Measurements from ENCODE around the gene WDR5.

Gene WDR5

GRCh38 chr9:134162212-134162775 lies 26.4 kb downstream of the WDR5 start:
- Histone ChIP-seq H3K36me3 (ENCODE audit: control insufficient read depth, insufficient read depth, low read length, severe bottlenecking) (peaks cover 18% of the 10 kb centered on the region), H3K9me3 (ENCODE audit: control insufficient read depth, low read length) (no peaks in the 10 kb centered on the region), H3K4me1 (ENCODE audit: control insufficient read depth, insufficient read depth, low read length) (no peaks in the 10 kb centered on the region), H3K27me3 (replicated peaks; ENCODE audit: control insufficient read depth, insufficient read depth, low read length) (no peaks in the 10 kb centered on the region), H3K9ac (ENCODE audit: low read length) (no peak overlapping the region), H3K4me3 (ENCODE audit: low read length) (no peak overlapping the region)
- no peak for DNase-seq (ENCODE audit: low read depth)

DNA sequence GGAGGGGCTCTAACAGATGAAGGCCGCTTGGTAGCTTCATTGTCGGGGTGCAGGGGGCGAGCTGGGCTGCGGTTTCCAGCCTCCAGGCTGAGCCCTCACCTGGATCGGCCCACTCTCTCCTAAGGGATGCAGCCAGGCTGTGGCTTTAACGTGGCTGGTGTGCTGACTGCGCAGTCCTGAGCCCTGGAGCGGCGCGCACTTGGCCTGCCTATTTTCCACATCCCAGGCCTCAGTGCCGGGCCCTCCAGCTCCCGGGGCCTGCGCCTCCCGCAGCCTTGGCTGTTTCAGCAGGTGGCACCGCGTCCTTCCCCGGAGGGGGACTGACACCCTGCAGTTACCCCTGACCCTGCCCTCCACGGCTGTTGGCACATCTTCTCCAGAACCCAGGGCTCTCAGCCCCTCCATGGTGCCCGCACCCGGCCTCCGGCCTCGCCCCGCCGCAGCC lies 27.1 kb downstream of the WDR5 start:
- peaks cover 11% of the 10 kb centered on the region for H3K36me3 ChIP-seq (ENCODE audit: control insufficient read depth, insufficient read depth, low read length, severe bottlenecking)
- peak overlapping the region; percentile 71 for H3K4me3 ChIP-seq (ENCODE audit: low read length)
- no peak for DNase-seq (ENCODE audit: low read depth)
- H3K4me1 ChIP-seq (ENCODE audit: control insufficient read depth, insufficient read depth, low read length): peaks cover 4% of the 10 kb centered on the region
- H3K27me3 ChIP-seq (replicated peaks; ENCODE audit: control insufficient read depth, insufficient read depth, low read length): no peaks in the 10 kb centered on the region
- no peak overlapping the region for H3K9ac ChIP-seq (ENCODE audit: low read length)
- no peaks in the 10 kb centered on the region for H3K9me3 ChIP-seq (ENCODE audit: control insufficient read depth, low read length)

- peak; percentile 72 for DNase-seq (ENCODE audit: low read depth)
- peaks cover 4% of the 10 kb centered on the region for H3K4me1 ChIP-seq (ENCODE audit: control insufficient read depth, insufficient read depth, low read length)
- no peaks in the 10 kb centered on the region for H3K9me3 ChIP-seq (ENCODE audit: control insufficient read depth, low read length)
- H3K36me3 ChIP-seq (ENCODE audit: control insufficient read depth, insufficient read depth, low read length, severe bottlenecking): peaks cover 5% of the 10 kb centered on the region
- peak overlapping the region; percentile 71 for H3K4me3 ChIP-seq (ENCODE audit: low read length)
- no peak overlapping the region for H3K9ac ChIP-seq (ENCODE audit: low read length)
- no peaks in the 10 kb centered on the region for H3K27me3 ChIP-seq (replicated peaks; ENCODE audit: control insufficient read depth, insufficient read depth, low read length)
These were observed 27.7 kb downstream of the WDR5 start for GRCh38 chr9:134163371-134164196.

GRCh38 chr9:134164879-134165278 lies 29.0 kb downstream of the WDR5 start:
- Histone ChIP-seq H3K9me3 (ENCODE audit: control insufficient read depth, low read length) (no peaks in the 10 kb centered on the region), H3K27me3 (replicated peaks; ENCODE audit: control insufficient read depth, insufficient read depth, low read length) (no peaks in the 10 kb centered on the region), H3K36me3 (ENCODE audit: control insufficient read depth, insufficient read depth, low read length, severe bottlenecking) (peaks cover 5% of the 10 kb centered on the region), H3K4me3 (ENCODE audit: low read length) (no peak overlapping the region), H3K9ac (ENCODE audit: low read length) (no peak overlapping the region), H3K4me1 (ENCODE audit: control insufficient read depth, insufficient read depth, low read length) (peaks cover 4% of the 10 kb centered on the region)
- DNase-seq (ENCODE audit: low read depth): no peak

DNA sequence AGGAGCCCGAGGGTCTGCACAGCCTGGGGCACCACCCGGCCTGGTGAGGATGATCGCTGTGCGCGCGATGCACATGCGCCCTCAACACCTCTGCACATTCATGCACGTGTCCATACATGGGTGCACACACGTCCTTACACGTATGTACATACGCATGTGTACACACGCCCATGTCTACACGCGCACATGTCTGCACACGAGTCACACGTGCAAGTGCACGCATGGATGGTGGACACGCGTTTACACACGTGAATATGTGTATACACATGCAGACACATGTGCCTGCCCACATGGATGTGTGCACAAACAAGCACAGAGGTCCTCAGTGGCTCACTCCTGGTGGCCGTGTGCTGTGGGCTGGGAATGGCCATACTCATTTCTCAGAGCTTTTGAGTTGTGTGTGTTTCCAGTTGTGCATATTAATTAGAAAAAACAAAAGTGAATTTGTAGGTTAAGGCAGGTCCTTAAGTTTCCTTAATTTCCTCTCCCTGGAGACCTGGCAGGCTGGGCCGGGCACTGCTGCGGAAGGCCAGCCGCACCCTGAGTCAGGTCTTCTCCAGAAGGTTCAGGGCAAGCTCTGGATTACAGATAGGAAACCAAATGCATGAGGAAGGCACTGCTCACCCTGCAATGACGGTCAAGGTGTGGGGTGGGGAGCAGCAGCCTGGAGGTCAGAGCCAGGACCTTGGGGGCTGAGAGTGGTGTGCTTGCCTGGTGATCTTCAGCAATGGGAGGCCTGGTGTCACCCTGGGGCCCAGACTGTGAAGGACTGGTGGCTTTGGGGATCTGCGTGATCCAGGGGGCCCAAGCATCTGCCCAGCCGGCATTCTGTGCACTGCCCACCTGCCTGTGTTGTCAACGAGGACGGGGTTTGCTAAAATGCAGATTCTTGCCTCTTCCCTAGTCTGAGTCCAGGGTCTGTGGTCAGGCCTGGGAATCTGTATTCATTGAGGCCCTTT lies 29.8 kb downstream of the WDR5 start:
- Histone ChIP-seq H3K36me3 (ENCODE audit: control insufficient read depth, insufficient read depth, low read length, severe bottlenecking) (peaks cover 5% of the 10 kb centered on the region), H3K9me3 (ENCODE audit: control insufficient read depth, low read length) (no peaks in the 10 kb centered on the region), H3K27me3 (replicated peaks; ENCODE audit: control insufficient read depth, insufficient read depth, low read length) (no peaks in the 10 kb centered on the region), H3K9ac (ENCODE audit: low read length) (no peak overlapping the region), H3K4me3 (ENCODE audit: low read length) (no peak overlapping the region), H3K4me1 (ENCODE audit: control insufficient read depth, insufficient read depth, low read length) (peaks cover 4% of the 10 kb centered on the region)
- DNase-seq (ENCODE audit: low read depth): peak; percentile 45

GRCh38 chr9:134166374-134166773 lies 30.5 kb downstream of the WDR5 start:
- Histone ChIP-seq H3K9ac (ENCODE audit: low read length) (no peak overlapping the region), H3K4me3 (ENCODE audit: low read length) (no peak overlapping the region), H3K9me3 (ENCODE audit: control insufficient read depth, low read length) (no peaks in the 10 kb centered on the region), H3K36me3 (ENCODE audit: control insufficient read depth, insufficient read depth, low read length, severe bottlenecking) (peaks cover 5% of the 10 kb centered on the region), H3K4me1 (ENCODE audit: control insufficient read depth, insufficient read depth, low read length) (peaks cover 4% of the 10 kb centered on the region), H3K27me3 (replicated peaks; ENCODE audit: control insufficient read depth, insufficient read depth, low read length) (no peaks in the 10 kb centered on the region)
- DNase-seq (ENCODE audit: low read depth): no peak

GRCh38 chr9:134167530-134167931 lies 31.6 kb downstream of the WDR5 start:
- Histone ChIP-seq H3K4me3 (ENCODE audit: low read length) (no peak overlapping the region), H3K4me1 (ENCODE audit: control insufficient read depth, insufficient read depth, low read length) (peaks cover 9% of the 10 kb centered on the region), H3K9me3 (ENCODE audit: control insufficient read depth, low read length) (no peaks in the 10 kb centered on the region), H3K27me3 (replicated peaks; ENCODE audit: control insufficient read depth, insufficient read depth, low read length) (no peaks in the 10 kb centered on the region), H3K9ac (ENCODE audit: low read length) (no peak overlapping the region), H3K36me3 (ENCODE audit: control insufficient read depth, insufficient read depth, low read length, severe bottlenecking) (peaks cover 5% of the 10 kb centered on the region)
- peak; percentile 56 for DNase-seq (ENCODE audit: low read depth)

GRCh38 chr9:134168757-134169550 lies 33.1 kb downstream of the WDR5 start:
- DNase-seq (ENCODE audit: low read depth): no peak
- H3K4me1 ChIP-seq (ENCODE audit: control insufficient read depth, insufficient read depth, low read length): peaks cover 20% of the 10 kb centered on the region
- no peaks in the 10 kb centered on the region for H3K27me3 ChIP-seq (replicated peaks; ENCODE audit: control insufficient read depth, insufficient read depth, low read length)

DNA sequence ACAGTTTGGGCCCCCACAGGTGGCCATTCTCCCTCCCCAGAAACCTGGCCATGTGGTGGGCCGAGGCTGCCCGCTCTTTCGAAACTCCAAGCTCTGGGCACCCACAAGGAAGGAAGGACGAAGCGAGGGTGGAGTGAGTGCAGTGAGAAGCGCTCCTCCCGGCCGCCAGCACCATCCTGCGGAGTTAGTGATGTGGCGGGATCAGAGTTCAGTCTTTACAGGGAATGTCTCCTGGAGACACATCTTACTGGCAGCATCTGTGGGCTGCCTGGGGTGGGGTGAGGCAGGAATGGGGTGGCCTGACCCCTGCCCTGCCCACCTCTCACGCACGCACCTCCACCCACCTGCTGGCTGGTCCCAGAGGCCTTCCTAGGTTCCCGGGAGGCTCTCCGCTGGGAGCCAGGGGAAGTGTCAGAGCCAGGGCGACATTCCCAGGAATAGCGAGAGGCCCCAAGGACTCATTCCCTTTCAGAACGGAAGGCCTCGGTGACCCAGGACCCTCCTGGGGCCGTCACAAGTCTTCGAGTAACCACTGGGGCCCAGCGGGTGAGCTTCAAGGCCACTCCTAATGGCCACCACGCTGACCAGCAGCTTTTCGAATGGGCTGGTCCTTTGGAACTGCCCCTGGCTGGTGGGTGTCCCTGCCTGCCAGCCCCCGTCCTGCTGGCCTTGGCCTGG lies 34.0 kb downstream of the WDR5 start:
- H3K4me1 ChIP-seq (ENCODE audit: control insufficient read depth, insufficient read depth, low read length): peaks cover 29% of the 10 kb centered on the region
- peaks cover 5% of the 10 kb centered on the region for H3K36me3 ChIP-seq (ENCODE audit: control insufficient read depth, insufficient read depth, low read length, severe bottlenecking)
- H3K9me3 ChIP-seq (ENCODE audit: control insufficient read depth, low read length): no peaks in the 10 kb centered on the region
- no peak overlapping the region for H3K4me3 ChIP-seq (ENCODE audit: low read length)
- H3K27me3 ChIP-seq (replicated peaks; ENCODE audit: control insufficient read depth, insufficient read depth, low read length): peaks cover 5% of the 10 kb centered on the region
- H3K9ac ChIP-seq (ENCODE audit: low read length): no peak overlapping the region
- no peak for DNase-seq (ENCODE audit: low read depth)

More at GRCh38 chr9:134168757-134169550, 33.1 kb downstream of the WDR5 start:
- no peak overlapping the region for H3K9ac ChIP-seq (ENCODE audit: low read length)
- no peak overlapping the region for H3K4me3 ChIP-seq (ENCODE audit: low read length)
- no peaks in the 10 kb centered on the region for H3K9me3 ChIP-seq (ENCODE audit: control insufficient read depth, low read length)
- H3K36me3 ChIP-seq (ENCODE audit: control insufficient read depth, insufficient read depth, low read length, severe bottlenecking): peaks cover 5% of the 10 kb centered on the region

All from adipocyte (in vitro differentiated cells).